Neural progenitor cell (in vitro differentiated cells): Measurements from ENCODE around the gene LHX1. TPM values are rescaled to one million over a fixed set of nuclear protein-coding genes. Genes with fewer than 3 reads are reported as not detected.
A peak's percentile ranks its signal among the peaks of the same experiment; 100 is the strongest.

Source experiments
- DNase-seq: peaks from one replicate; pipeline ENCODE4 v3.0.0-alpha.2; 2016; ENCODE audit warnings: low spot score
- H2AFZ ChIP-seq: fragments of 200-600 bp; sonication (generic); replicated peaks from 2 replicates; pipeline ENCODE4 v1.6.1; 2016; ENCODE audit warnings: antibody characterized with exemption
- H3F3A ChIP-seq: fragments of 200-600 bp; sonication (generic); 2 replicates; pipeline ENCODE4 v1.6.1; 2016; ENCODE audit warnings: antibody characterized with exemption, low read depth
- H3K27ac ChIP-seq: fragments of 200-600 bp; sonication (generic); 2 replicates; pipeline ENCODE4 v1.5.1; 2016; ENCODE audit warnings: mild to moderate bottlenecking
- H3K27me3 ChIP-seq: fragments of 200-600 bp; sonication (generic); 2 replicates; pipeline ENCODE4 v1.6.1; 2016; ENCODE audit warnings: mild to moderate bottlenecking, moderate library complexity
- H3K36me3 ChIP-seq: fragments of 200-600 bp; sonication (generic); 2 replicates; pipeline ENCODE4 v1.5.1; 2016
- H3K4me1 ChIP-seq: fragments of 200-600 bp; sonication (generic); 2 replicates; pipeline ENCODE4 v1.6.1; 2016; ENCODE audit warnings: mixed run types
- H3K4me2 ChIP-seq: fragments of 200-600 bp; sonication (generic); 2 replicates; pipeline ENCODE4 v1.6.1; 2016
- H3K4me3 ChIP-seq: fragments of 200-600 bp; sonication (generic); 2 replicates; pipeline ENCODE4 v1.5.1; 2016
- H3K79me2 ChIP-seq: fragments of 200-600 bp; sonication (generic); 2 replicates; pipeline ENCODE4 v1.6.1; 2016; ENCODE audit warnings: low read depth
- H3K9ac ChIP-seq: fragments of 200-600 bp; sonication (generic); 2 replicates; pipeline ENCODE4 v1.6.1; 2016
- H3K9me3 ChIP-seq: fragments of 200-600 bp; sonication (generic); 2 replicates; pipeline ENCODE4 v1.5.1; 2016; ENCODE audit warnings: low read depth
- H4K20me1 ChIP-seq: fragments of 200-600 bp; sonication (generic); 2 replicates; pipeline ENCODE4 v1.6.1; 2016; ENCODE audit warnings: low read depth
- H3K27ac Mint-ChIP-seq: 3 replicates; pipeline ENCODE4 v1.8.0; 2021; ENCODE audit warnings: mixed read lengths
- H3K27me3 Mint-ChIP-seq: 2 replicates; pipeline ENCODE4 v1.8.0; 2022; ENCODE audit warnings: low read depth, mild to moderate bottlenecking, inconsistent platforms, moderate library complexity, mixed read lengths; ENCODE audit not compliant: insufficient read depth
- H3K36me3 Mint-ChIP-seq: 3 replicates; pipeline ENCODE4 v1.8.0; 2021; ENCODE audit warnings: mixed read lengths
- H3K4me1 Mint-ChIP-seq: 3 replicates; pipeline ENCODE4 v1.8.0; 2021; ENCODE audit warnings: mixed read lengths
- H3K4me3 Mint-ChIP-seq: 3 replicates; pipeline ENCODE4 v1.8.0; 2021; ENCODE audit warnings: mild to moderate bottlenecking, moderate library complexity, mixed read lengths
- H3K9me3 Mint-ChIP-seq: 3 replicates; pipeline ENCODE4 v1.8.0; 2020; ENCODE audit warnings: mixed read lengths
- CTCF ChIP-seq: fragments of 200-600 bp; sonication (generic); IDR thresholded peaks from 2 replicates; pipeline ENCODE4 v1.5.1; 2017; ENCODE audit warnings: antibody characterized with exemption, mild to moderate bottlenecking
- EZH2 ChIP-seq: fragments of 200-600 bp; sonication (generic); IDR thresholded peaks from 2 replicates; pipeline ENCODE4 v1.6.1; 2017; ENCODE audit warnings: antibody characterized with exemption, mild to moderate bottlenecking, moderate library complexity
- EZH2phosphoT487 ChIP-seq: fragments of 200-600 bp; sonication (generic); IDR thresholded peaks from 2 replicates; pipeline ENCODE4 v1.6.1; 2017; ENCODE audit warnings: antibody characterized with exemption
- total RNA-seq: library from RNA; depleted of rRNA; stranded (reverse); fragments of >200 nt; gene quantifications from 2 replicates; pipeline ENCODE4 v1.2.3, GENCODE V29; 2015; ENCODE audit warnings: low replicate concordance

Gene LHX1
- total RNA-seq, 1 donor from 2014 or later = not detected

GRCh38 chr17:36928471-36929345, 8.6 kb upstream of the LHX1 start:
- DNase-seq = no peak
- Histone ChIP-seq H3K27ac (no peak overlapping the region), H3K4me1 (peaks cover 47% of the 10 kb centered on the region), H3F3A (no peaks in the 10 kb centered on the region), H3K36me3 (no peaks in the 10 kb centered on the region), H3K9me3 (no peaks in the 10 kb centered on the region), H3K27me3 (peaks cover 100% of the 10 kb centered on the region), H3K79me2 (no peaks in the 10 kb centered on the region), H2AFZ (no peak overlapping the region), H3K9ac (no peak overlapping the region), H3K4me2 (peak overlapping the region; percentile 67), H3K4me3 (peak overlapping the region; percentile 28), H4K20me1 (peaks cover 35% of the 10 kb centered on the region)
- Mint-ChIP-seq H3K27me3 (peaks cover 67% of the 10 kb centered on the region), H3K9me3 (no peaks in the 10 kb centered on the region), H3K36me3 (no peaks in the 10 kb centered on the region), H3K4me3 (no peak overlapping the region), H3K4me1 (peaks cover 26% of the 10 kb centered on the region), H3K27ac (no peak overlapping the region)
- TF ChIP-seq EZH2 (peak; percentile 16), CTCF (no peak)

- Histone ChIP-seq H3K27me3 (peaks cover 100% of the 10 kb centered on the region), H3K4me2 (no peak overlapping the region), H2AFZ (no peak overlapping the region), H3K27ac (no peak overlapping the region), H3K79me2 (no peaks in the 10 kb centered on the region), H3K4me3 (no peak overlapping the region), H3K4me1 (peaks cover 58% of the 10 kb centered on the region), H3K36me3 (no peaks in the 10 kb centered on the region), H3F3A (no peaks in the 10 kb centered on the region), H3K9me3 (no peaks in the 10 kb centered on the region), H4K20me1 (peaks cover 48% of the 10 kb centered on the region), H3K9ac (no peak overlapping the region)
- DNase-seq = no peak
- H3K27me3 Mint-ChIP-seq = peaks cover 78% of the 10 kb centered on the region
- peaks cover 32% of the 10 kb centered on the region for H3K4me1 Mint-ChIP-seq
- H3K4me3 Mint-ChIP-seq = no peak overlapping the region
- H3K27ac Mint-ChIP-seq = peak overlapping the region; percentile 3
- no peaks in the 10 kb centered on the region for H3K9me3 Mint-ChIP-seq
- H3K36me3 Mint-ChIP-seq = no peaks in the 10 kb centered on the region
- TF ChIP-seq EZH2 (no peak), CTCF (no peak), EZH2phosphoT487 (no peak)
These were observed 7.3 kb upstream of the LHX1 start for GRCh38 chr17:36929851-36930582.

GRCh38 chr17:36930583-36930900, 6.7 kb upstream of the LHX1 start:
- peaks cover 62% of the 10 kb centered on the region for H3K4me1 ChIP-seq
- peaks cover 100% of the 10 kb centered on the region for H3K27me3 ChIP-seq
- peaks cover 3% of the 10 kb centered on the region for H3F3A ChIP-seq
- H3K9me3 ChIP-seq = no peaks in the 10 kb centered on the region
- TF ChIP-seq CTCF (no peak), EZH2 (no peak), EZH2phosphoT487 (no peak)
- no peak overlapping the region for H3K27ac Mint-ChIP-seq
- no peaks in the 10 kb centered on the region for H3K36me3 ChIP-seq
- no peak overlapping the region for H3K4me3 Mint-ChIP-seq
- H3K4me1 Mint-ChIP-seq = peaks cover 37% of the 10 kb centered on the region
- H3K36me3 Mint-ChIP-seq = no peaks in the 10 kb centered on the region
- H3K27me3 Mint-ChIP-seq = peaks cover 79% of the 10 kb centered on the region
- no peak overlapping the region for H3K27ac ChIP-seq
- no peak overlapping the region for H3K9ac ChIP-seq
- H3K4me3 ChIP-seq = no peak overlapping the region
- DNase-seq = no peak
- no peak overlapping the region for H3K4me2 ChIP-seq
- peaks cover 54% of the 10 kb centered on the region for H4K20me1 ChIP-seq
- H2AFZ ChIP-seq = no peak overlapping the region
- no peaks in the 10 kb centered on the region for H3K79me2 ChIP-seq
- no peaks in the 10 kb centered on the region for H3K9me3 Mint-ChIP-seq
